ENCODE data around the gene MED6. TPM values are rescaled to one million over a fixed set of nuclear protein-coding genes. Genes with fewer than 3 reads are reported as not detected.

Gene MED6, protein sequence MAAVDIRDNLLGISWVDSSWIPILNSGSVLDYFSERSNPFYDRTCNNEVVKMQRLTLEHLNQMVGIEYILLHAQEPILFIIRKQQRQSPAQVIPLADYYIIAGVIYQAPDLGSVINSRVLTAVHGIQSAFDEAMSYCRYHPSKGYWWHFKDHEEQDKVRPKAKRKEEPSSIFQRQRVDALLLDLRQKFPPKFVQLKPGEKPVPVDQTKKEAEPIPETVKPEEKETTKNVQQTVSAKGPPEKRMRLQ
- total RNA-seq = 10 to 100 TPM; 22.4 to 29.8 TPM

DNA sequence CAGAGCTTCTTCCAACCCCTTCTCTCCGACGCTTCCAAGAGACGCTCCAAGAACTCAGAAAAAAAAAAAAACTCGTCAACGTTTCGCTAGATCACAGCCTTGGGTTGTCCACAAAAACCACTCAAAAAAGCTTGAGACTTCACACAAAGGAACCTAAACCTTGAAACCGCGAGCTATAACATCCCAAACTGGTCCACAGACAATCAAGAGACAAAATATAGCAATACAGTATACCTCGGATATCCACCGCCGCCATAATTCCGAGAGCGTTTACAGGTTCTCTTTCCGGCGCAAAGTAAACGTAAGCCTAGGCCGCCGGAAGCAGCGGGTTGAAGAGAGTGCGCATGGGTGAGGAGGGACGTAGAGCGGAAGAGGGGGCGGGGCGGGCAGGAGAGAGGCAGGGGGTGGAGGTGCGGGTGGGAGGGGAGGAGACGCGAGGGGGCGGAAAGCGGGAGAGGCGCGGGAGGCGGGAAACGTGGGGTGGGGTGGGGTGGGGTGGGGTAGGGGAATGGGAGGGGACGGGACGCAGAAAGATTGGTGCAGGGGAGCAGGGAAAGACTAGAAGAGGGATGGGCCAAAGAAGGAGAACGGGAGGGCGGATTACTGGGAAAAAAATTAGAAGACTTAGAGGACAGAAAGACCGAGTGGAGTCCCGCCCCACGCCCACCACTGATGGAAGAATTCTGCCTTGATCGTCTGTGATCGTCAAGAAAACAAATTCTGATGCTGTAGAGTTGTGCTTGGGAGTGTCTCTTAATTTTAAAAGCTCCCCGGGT is at the start of gene MED6:
Gene MED6 (minus strand): TSS at position 274 of the 776 bp plus-strand sequence. CDS start 18 bp downstream, at position 256.
- TF ChIP-seq, protein P1, sequence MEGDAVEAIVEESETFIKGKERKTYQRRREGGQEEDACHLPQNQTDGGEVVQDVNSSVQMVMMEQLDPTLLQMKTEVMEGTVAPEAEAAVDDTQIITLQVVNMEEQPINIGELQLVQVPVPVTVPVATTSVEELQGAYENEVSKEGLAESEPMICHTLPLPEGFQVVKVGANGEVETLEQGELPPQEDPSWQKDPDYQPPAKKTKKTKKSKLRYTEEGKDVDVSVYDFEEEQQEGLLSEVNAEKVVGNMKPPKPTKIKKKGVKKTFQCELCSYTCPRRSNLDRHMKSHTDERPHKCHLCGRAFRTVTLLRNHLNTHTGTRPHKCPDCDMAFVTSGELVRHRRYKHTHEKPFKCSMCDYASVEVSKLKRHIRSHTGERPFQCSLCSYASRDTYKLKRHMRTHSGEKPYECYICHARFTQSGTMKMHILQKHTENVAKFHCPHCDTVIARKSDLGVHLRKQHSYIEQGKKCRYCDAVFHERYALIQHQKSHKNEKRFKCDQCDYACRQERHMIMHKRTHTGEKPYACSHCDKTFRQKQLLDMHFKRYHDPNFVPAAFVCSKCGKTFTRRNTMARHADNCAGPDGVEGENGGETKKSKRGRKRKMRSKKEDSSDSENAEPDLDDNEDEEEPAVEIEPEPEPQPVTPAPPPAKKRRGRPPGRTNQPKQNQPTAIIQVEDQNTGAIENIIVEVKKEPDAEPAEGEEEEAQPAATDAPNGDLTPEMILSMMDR (IDR thresholded peaks at IDR 0.05) = no peak
- peak in 2 of 3 donors; percentile 58 to 70 for TF ChIP-seq POLR2A (IDR thresholded peaks at IDR 0.05)
- peak; percentile 93 to 94 (median 94) for DNase-seq
- Histone ChIP-seq H3K36me3 (replicated peaks in 1 of 2; ENCODE audit: insufficient read depth in 1 of 2, low read depth in 2 of 2) (peaks cover 0 to 2% of the 10 kb centered on the region in 2 donors), H3K27me3 (no peaks in the 10 kb centered on the region), H3K27ac (peak within 1 kb of the TSS in 3 of 4 donors; percentile 40 to 79 (median 73)), H3K9me3 (no peaks in the 10 kb centered on the region), H3K4me3 (peak within 1 kb of the TSS; percentile 63 to 84), H3K4me1 (peaks cover 23% of the 10 kb centered on the region)
- intact Hi-C loops (cut with DNase I) = no loop called here
- WGBS, 2 donors = 1% methylated on average over 35 to 40 of the region's 43 CpGs
- ATAC-seq = peak; percentile 100

GRCh38 chr14:70649803-70650202 is 49.3 kb upstream of the MED6 start:
- H3K36me3 ChIP-seq (replicated peaks in 1 of 2; ENCODE audit: insufficient read depth in 1 of 2, low read depth in 2 of 2) = no peaks in the 10 kb centered on the region
- H3K27me3 ChIP-seq = no peaks in the 10 kb centered on the region
- 75 to 84% methylated on average over 4 of the region's 4 CpGs for WGBS, 2 donors
- H3K27ac ChIP-seq = no peak overlapping the region
- TF ChIP-seq, protein P1 (IDR thresholded peaks at IDR 0.05) = no peak
- TF ChIP-seq POLR2A (IDR thresholded peaks at IDR 0.05) = no peak
- intact Hi-C loops (cut with DNase I) = no loop called here
- no peaks in the 10 kb centered on the region for H3K9me3 ChIP-seq
- DNase-seq (no peak), ATAC-seq (no peak)
- no peaks in the 10 kb centered on the region for H3K4me1 ChIP-seq
- H3K4me3 ChIP-seq = no peak overlapping the region

DNA sequence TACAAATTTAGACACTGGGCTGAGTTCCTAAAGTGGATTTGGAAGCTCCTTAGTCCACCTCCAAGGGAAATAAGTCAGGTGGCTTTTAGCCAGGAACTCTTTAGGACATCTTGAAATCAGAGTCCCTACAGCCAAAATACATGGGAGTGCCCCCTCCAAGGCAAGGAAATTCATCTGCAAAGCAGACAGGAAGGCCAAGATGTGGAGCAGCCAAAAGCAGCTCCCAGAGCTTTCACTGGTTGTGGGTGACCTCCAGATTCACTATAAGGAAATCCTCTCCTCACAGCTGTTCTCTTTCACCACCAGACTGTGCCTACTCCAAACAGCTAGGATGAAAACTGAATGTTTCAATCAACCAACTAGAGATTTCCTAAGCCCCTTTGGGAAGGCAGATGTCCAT is 47.9 kb upstream of the MED6 start:
- Histone ChIP-seq H3K27ac (no peak overlapping the region), H3K36me3 (replicated peaks in 1 of 2; ENCODE audit: insufficient read depth in 1 of 2, low read depth in 2 of 2) (no peaks in the 10 kb centered on the region), H3K9me3 (no peaks in the 10 kb centered on the region), H3K27me3 (no peaks in the 10 kb centered on the region), H3K4me1 (peaks cover 8% of the 10 kb centered on the region), H3K4me3 (no peak overlapping the region)
- intact Hi-C loops (cut with DNase I) = no loop called here
- ATAC-seq = no peak
- TF ChIP-seq POLR2A (IDR thresholded peaks at IDR 0.05) = no peak
- TF ChIP-seq, protein P1 (IDR thresholded peaks at IDR 0.05) = no peak
- DNase-seq = no peak

- no peak for ATAC-seq
- intact Hi-C loops (cut with DNase I) = no loop called here
Measured at GRCh38 chr14:70646705-70647104, 46.2 kb upstream of the MED6 start.

More at GRCh38 chr14:70646705-70647104, 46.2 kb upstream of the MED6 start:
- DNase-seq = no peak
- no peaks in the 10 kb centered on the region for H3K27me3 ChIP-seq
- 72 to 78% methylated on average over 2 of the region's 2 CpGs for WGBS, 2 donors
- no peak overlapping the region for H3K4me3 ChIP-seq
- no peak overlapping the region for H3K27ac ChIP-seq
- TF ChIP-seq, protein P1 (IDR thresholded peaks at IDR 0.05) = no peak
- no peak for TF ChIP-seq POLR2A (IDR thresholded peaks at IDR 0.05)
- H3K36me3 ChIP-seq (replicated peaks in 1 of 2; ENCODE audit: insufficient read depth in 1 of 2, low read depth in 2 of 2) = no peaks in the 10 kb centered on the region
- no peaks in the 10 kb centered on the region for H3K9me3 ChIP-seq
- H3K4me1 ChIP-seq = peaks cover 19% of the 10 kb centered on the region
